NOMO-1 (cell line): ENCODE data around the gene OR6Y1.

Experiments
- DNase-seq, 2 experiments: peaks; one replicate each; lab custom pipeline; 2025; ENCODE audit not compliant: unreplicated experiment in 2 of 2; lab: John Stamatoyannopoulos, UW

OR6Y1 gene

DNA sequence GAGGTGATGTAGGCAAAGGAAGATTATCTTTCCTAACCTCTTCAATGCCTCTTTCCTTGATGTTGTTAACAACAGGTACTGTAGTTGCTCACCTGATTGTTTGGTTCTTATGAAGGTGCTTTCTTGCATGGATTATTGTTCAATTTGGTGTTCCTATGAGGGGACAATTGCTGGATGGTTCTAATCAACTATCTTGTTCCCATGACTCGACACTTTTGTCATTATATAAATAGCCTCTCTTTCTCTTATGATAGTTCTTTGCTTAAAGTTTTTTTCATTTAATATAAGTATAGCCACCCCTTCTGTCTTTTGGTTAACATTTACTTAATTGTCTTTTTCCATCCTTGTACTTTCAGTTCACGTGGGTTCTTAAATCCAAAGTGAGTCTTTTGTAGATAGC is 46.7 kb downstream of the OR6Y1 start:
- DNase-seq: no peak

DNA sequence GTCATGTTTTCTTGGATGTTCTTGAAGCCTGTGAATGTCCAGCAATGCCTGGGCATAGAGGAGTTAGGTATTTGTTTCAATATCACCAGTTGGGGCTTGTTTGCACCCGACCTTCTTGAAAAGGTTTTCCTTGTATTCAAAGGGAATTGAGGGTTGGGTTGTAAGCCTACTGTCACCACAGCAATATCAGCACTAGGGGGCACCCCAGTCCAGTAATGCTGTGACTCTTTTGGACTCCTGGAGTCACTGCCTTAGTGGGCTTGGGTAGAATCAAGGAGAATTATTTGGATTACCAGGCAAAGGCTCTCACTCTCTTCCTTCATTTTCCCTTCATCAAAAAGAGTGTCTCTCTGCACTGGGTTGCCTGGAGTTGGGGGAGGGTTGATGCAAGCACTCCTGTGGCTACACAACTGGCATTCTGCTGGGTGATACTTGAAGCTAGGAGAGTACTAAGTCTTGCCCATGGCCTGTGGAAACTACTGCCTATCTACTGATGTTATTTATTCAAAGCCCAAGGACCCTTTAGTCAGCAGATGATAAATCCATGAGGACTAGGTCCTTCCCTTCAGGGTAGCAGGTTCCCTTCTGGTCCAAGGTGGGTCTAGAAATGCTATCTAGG is 47.7 kb downstream of the OR6Y1 start:
- DNase-seq: peak; percentile 11 to 48

DNA sequence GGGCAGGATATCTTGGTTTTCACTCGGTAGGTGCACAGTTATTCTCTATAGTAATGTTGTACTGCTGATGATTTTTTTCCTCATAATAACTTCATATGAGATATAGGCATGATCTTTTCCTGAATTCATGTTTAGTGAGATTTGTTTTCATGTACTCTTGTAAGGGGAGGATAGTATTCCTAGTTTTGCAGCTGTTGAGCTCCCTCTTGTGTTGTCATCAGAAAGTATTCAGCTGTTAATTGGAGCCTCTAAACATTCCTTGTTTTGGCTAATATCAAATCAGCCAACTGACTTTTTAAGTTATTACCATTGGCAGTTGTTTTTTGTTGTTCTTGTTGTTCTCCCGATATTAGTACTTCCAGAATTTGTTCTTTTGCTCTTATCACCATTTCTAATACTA is 57.8 kb downstream of the OR6Y1 start:
- DNase-seq: peak; percentile 4 to 32

DNA sequence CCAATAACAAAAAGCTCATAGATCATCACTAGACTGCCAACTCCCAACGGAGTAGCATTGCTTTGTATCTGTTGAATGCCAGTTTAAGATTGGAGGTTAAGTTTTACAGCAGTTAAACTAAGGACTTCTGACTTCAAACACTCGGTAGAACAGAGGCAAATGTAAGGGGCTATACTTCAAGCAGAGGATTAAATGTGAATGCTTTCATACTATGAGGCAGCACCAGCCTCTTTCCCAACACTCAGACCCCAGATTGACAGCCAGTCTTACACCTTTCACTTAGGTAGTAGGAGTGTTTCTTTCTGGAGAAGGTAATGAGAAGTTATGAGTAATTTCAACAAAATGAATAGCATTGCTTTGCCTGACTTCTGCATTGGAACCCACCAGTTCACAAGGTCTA is 59.4 kb downstream of the OR6Y1 start:
- no peak for DNase-seq
